IMR-90 (cell line): Measurements from ENCODE around the gene KRT78. TPM values are rescaled to one million over a fixed set of nuclear protein-coding genes. Genes with fewer than 3 reads are reported as not detected.

ENCODE experiments used
- ATAC-seq: fragments of 200-7000 bp; cut with Tn5 transposase; 2 replicates; pipeline ENCODE4 v1.9.1; 2020; ENCODE audit warnings: low read depth, mild to moderate bottlenecking, moderate library complexity
- BruUV-seq: library from RNA; stranded (reverse); fragments of 400-500 nt; replicated peaks from 2 replicates; lab custom pipeline; 2021; lab: Mats Ljungman, UMichigan
- CTCF ChIA-PET: fragments of 300-600 bp; formaldehyde crosslinking; extraction: SDS; loops from one replicate; lab custom pipeline; 2021; ENCODE audit warnings: antibody characterized with exemption; lab: Yijun Ruan, JAX
- POLR2A ChIA-PET: fragments of 300-600 bp; sonication (Branson Sonifier 250); formaldehyde crosslinking; loops from one replicate; lab custom pipeline; 2022; ENCODE audit warnings: antibody characterized with exemption; ENCODE audit not compliant: unreplicated experiment; lab: Charles Lee
- DNase-seq: peaks from one replicate; pipeline ENCODE4 v3.0.0; 2013
- H2AFZ ChIP-seq: replicated peaks from 2 replicates; pipeline ENCODE3; 2013; ENCODE audit warnings: low read length, mild to moderate bottlenecking; ENCODE audit not compliant: poor library complexity
- H2AK5ac ChIP-seq: 2 replicates; pipeline ENCODE4 v1.6.1; 2013; ENCODE audit warnings: low read depth, low read length, inconsistent platforms
- H2AK9ac ChIP-seq: replicated peaks from 2 replicates; pipeline ENCODE3; 2013; ENCODE audit warnings: mild to moderate bottlenecking, low read depth, low read length, moderate library complexity; ENCODE audit not compliant: poor library complexity
- H2BK120ac ChIP-seq: 2 replicates; pipeline ENCODE4 v1.6.1; 2013; ENCODE audit warnings: low read depth, low read length, inconsistent platforms
- H2BK15ac ChIP-seq: 3 replicates; pipeline ENCODE4 v1.6.1; 2013; ENCODE audit warnings: low read depth, low read length, inconsistent platforms
- H2BK20ac ChIP-seq: 2 replicates; pipeline ENCODE4 v1.6.1; 2013; ENCODE audit warnings: low read depth, mild to moderate bottlenecking, inconsistent platforms, low read length, moderate library complexity
- H2BK5ac ChIP-seq: 2 replicates; pipeline ENCODE4 v1.6.1; 2013; ENCODE audit warnings: mild to moderate bottlenecking, low read depth, low read length, inconsistent platforms; ENCODE audit not compliant: poor library complexity, severe bottlenecking
- H3K14ac ChIP-seq: replicated peaks from 2 replicates; pipeline ENCODE4 v1.6.1; 2013; ENCODE audit warnings: low read depth, low read length, inconsistent platforms
- H3K18ac ChIP-seq: 2 replicates; pipeline ENCODE4 v1.6.1; 2013; ENCODE audit warnings: low read depth, low read length, control low read depth
- H3K23ac ChIP-seq: 2 replicates; pipeline ENCODE4 v1.6.1; 2013; ENCODE audit warnings: low read depth, low read length, inconsistent platforms
- H3K27ac ChIP-seq: 2 replicates; pipeline ENCODE4 v1.5.1; 2013; ENCODE audit warnings: mild to moderate bottlenecking, control low read depth, low read length; ENCODE audit not compliant: insufficient read depth
- H3K27me3 ChIP-seq: 2 replicates; pipeline ENCODE4 v1.6.1; 2013; ENCODE audit warnings: low read length; ENCODE audit not compliant: control insufficient read depth, insufficient read depth
- H3K36me3 ChIP-seq: 2 replicates; pipeline ENCODE4 v1.6.1; 2013; ENCODE audit warnings: low read length, mixed read lengths; ENCODE audit not compliant: control insufficient read depth, insufficient read depth
- H3K4ac ChIP-seq: 2 replicates; pipeline ENCODE4 v1.6.1; 2013; ENCODE audit warnings: low read depth, low read length, inconsistent platforms
- H3K4me1 ChIP-seq: 2 replicates; pipeline ENCODE4 v1.6.1; 2013; ENCODE audit warnings: low read length, mixed read lengths; ENCODE audit not compliant: control insufficient read depth, insufficient read depth
- H3K4me2 ChIP-seq: 2 replicates; pipeline ENCODE4 v1.6.1; 2013; ENCODE audit warnings: low read depth, mild to moderate bottlenecking, control low read depth, low read length, moderate library complexity
- H3K4me3 ChIP-seq: 2 replicates; pipeline ENCODE4 v1.5.1; 2013; ENCODE audit warnings: low read depth, mild to moderate bottlenecking, control low read depth, low read length, moderate library complexity; ENCODE audit not compliant: insufficient read depth
- H3K56ac ChIP-seq: 2 replicates; pipeline ENCODE4 v1.6.1; 2013; ENCODE audit warnings: low read length, inconsistent platforms; ENCODE audit not compliant: insufficient read depth; ENCODE audit errors: extremely low read depth
- H3K79me1 ChIP-seq, 2 experiments: 2 replicates each; pipeline ENCODE4 v1.6.1; 2013; ENCODE audit warnings: low read length in 2 of 2, inconsistent platforms in 1 of 2, low read depth in 1 of 2
- H3K9ac ChIP-seq: 2 replicates; pipeline ENCODE4 v1.6.1; 2013; ENCODE audit warnings: low read depth, low read length, control low read depth
- H3K9me1 ChIP-seq: 2 replicates; pipeline ENCODE4 v1.6.1; 2013; ENCODE audit warnings: low read length, inconsistent platforms; ENCODE audit not compliant: insufficient read depth
- H3K9me3 ChIP-seq: 2 replicates; pipeline ENCODE4 v1.6.1; 2013; ENCODE audit warnings: low read length; ENCODE audit not compliant: control insufficient read depth, insufficient read depth
- H4K20me1 ChIP-seq: 2 replicates; pipeline ENCODE4 v1.6.1; 2013; ENCODE audit warnings: low read length, inconsistent platforms; ENCODE audit not compliant: insufficient read depth
- H4K5ac ChIP-seq: 2 replicates; pipeline ENCODE4 v1.6.1; 2013; ENCODE audit warnings: mild to moderate bottlenecking, low read depth, low read length, control low read depth
- H4K8ac ChIP-seq, 2 experiments: 2 replicates each; pipeline ENCODE4 v1.6.1; 2013; ENCODE audit warnings: low read depth in 2 of 2, low read length in 2 of 2, control low read depth in 1 of 2, inconsistent platforms in 1 of 2
- H4K91ac ChIP-seq: 2 replicates; pipeline ENCODE4 v1.6.1; 2013; ENCODE audit warnings: low read depth, low read length, inconsistent platforms; ENCODE audit not compliant: insufficient read depth
- BHLHE40 ChIP-seq: fragments of 150-350 bp; IDR thresholded peaks from 2 replicates; pipeline ENCODE4 v1.6.1; 2016; ENCODE audit warnings: mild to moderate bottlenecking, low read depth, low read length
- CEBPB ChIP-seq: IDR thresholded peaks from 2 replicates; pipeline ENCODE4 v1.6.1; 2012; ENCODE audit warnings: low read depth, low read length, improper control_type of control experiment
- FOS ChIP-seq: fragments of 150-350 bp; IDR thresholded peaks from 2 replicates; pipeline ENCODE4 v1.6.1; 2016; ENCODE audit warnings: low read depth, low read length
- MAZ ChIP-seq: IDR thresholded peaks from 2 replicates; pipeline ENCODE4 v1.6.1; 2012; ENCODE audit warnings: low read depth, mild to moderate bottlenecking, low read length, improper control_type of control experiment, moderate library complexity, borderline replicate concordance
- MXI1 ChIP-seq: IDR thresholded peaks from 2 replicates; pipeline ENCODE4 v1.6.1; 2012; ENCODE audit warnings: low read depth, mild to moderate bottlenecking, low read length, moderate library complexity, borderline replicate concordance
- POLR2A ChIP-seq: IDR thresholded peaks from 2 replicates; pipeline ENCODE4 v1.6.1; 2012; ENCODE audit warnings: mild to moderate bottlenecking, low read depth, low read length
- RAD21 ChIP-seq: IDR thresholded peaks from 2 replicates; pipeline ENCODE4 v1.6.1; 2012; ENCODE audit warnings: low read length, improper control_type of control experiment
- SMC3 ChIP-seq: fragments of 150-350 bp; IDR thresholded peaks from 2 replicates; pipeline ENCODE4 v1.6.1; 2016; ENCODE audit warnings: low read depth, mild to moderate bottlenecking, antibody characterized with exemption, low read length, moderate library complexity
- WGBS, 2 experiments: methylation state at CpG; one replicate each; pipeline versions ENCODE4 v1.1.5 to v1.1.7; 2013; ENCODE audit warnings: missing lambda C conversion rate in 2 of 2; ENCODE audit not compliant: insufficient read length in 1 of 2; ENCODE audit errors: extremely low coverage in 2 of 2; 5-methylcytosine and 5-hydroxymethylcytosine counted together
- dilution Hi-C: fragments of 300-500 bp; cut with HindIII; formaldehyde crosslinking; loops from one replicate; pipeline ENCODE4 v1.14.3; 2018; ENCODE audit warnings: low sequenced_read_pairs; ENCODE audit not compliant: unreplicated experiment
- in situ Hi-C: fragments of 300-500 bp; cut with MboI; formaldehyde crosslinking; loops from 3 replicates; pipeline ENCODE4 v1.14.3; 2019; ENCODE audit warnings: low sequenced_read_pairs, inconsistent platforms, mixed read lengths
- intact Hi-C: fragments of 100-400 bp; cut with micrococcal nuclease; formaldehyde crosslinking; loops from 2 replicates; pipeline ENCODE4 v1.10.0; 2022
- polyA plus RNA-seq, 3 experiments: library from polyadenylated mRNA; depleted of rRNA; stranded (reverse); fragments of >200 nt; gene quantifications; 2 replicates each; pipeline ENCODE4 v1.2.3, GENCODE V29; 2012; ENCODE audit warnings: low replicate concordance in 1 of 3
- total RNA-seq: library from RNA; depleted of rRNA; stranded (reverse); fragments of >200 nt; gene quantifications from 2 replicates; pipeline ENCODE4 v1.2.3, GENCODE V29; 2012
- TF ChIP-seq, protein P1 (sequence below): fragments of 150-350 bp; IDR thresholded peaks from 2 replicates; pipeline ENCODE4 v1.6.1; 2016; ENCODE audit warnings: low read depth, mild to moderate bottlenecking, low read length, moderate library complexity, borderline replicate concordance
- TF ChIP-seq, protein P2 (sequence below): fragments of 150-350 bp; IDR thresholded peaks from 2 replicates; pipeline ENCODE4 v1.6.1; 2017; ENCODE audit warnings: mild to moderate bottlenecking, antibody characterized with exemption, low read length, low read depth

KRT78 gene
- total and polyA plus RNA-seq, 2 of the 4 experiments (the other 2 are of a cell fraction), result not detected

DNA sequence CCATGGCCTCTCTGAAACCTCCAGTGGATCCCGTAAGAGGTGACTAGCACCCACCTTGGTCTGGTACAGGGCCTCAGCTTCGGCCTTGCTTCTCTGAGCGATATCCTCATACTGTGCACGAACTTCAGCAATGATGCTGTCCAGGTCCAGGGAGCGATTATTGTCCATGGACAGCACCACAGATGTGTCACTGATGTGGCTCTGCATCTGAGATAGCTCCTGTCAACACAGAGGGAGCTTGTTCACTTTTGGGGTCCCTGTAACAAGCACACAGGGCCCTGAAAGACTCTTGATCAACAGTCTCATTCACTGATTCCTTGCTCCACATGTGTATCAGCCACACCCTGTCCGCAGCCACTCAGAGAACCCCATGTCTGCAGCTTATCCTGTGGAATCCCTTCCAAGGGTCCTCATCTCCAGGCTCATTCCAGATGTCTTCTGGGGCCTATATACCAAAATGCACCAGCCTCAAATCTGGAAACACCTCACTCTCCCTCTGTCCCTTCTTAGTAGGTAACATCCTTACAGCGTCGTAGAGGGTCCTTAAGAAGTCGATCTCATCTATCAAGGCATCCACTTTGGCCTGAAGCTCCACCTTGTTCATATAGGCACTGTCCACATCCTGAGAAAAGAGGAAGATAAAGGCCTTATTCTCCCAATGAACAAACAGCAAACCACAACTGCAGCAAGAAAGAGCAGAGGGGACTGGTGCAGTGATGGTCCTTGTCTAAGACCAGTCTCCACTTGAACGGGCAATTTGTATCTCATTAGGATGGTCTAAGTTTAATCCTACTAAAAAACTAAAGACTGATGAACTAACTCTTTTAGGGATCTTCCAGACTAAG lies 56.4 kb downstream of the KRT78 start (continued):
- no peak for TF ChIP-seq SMC3

DNA sequence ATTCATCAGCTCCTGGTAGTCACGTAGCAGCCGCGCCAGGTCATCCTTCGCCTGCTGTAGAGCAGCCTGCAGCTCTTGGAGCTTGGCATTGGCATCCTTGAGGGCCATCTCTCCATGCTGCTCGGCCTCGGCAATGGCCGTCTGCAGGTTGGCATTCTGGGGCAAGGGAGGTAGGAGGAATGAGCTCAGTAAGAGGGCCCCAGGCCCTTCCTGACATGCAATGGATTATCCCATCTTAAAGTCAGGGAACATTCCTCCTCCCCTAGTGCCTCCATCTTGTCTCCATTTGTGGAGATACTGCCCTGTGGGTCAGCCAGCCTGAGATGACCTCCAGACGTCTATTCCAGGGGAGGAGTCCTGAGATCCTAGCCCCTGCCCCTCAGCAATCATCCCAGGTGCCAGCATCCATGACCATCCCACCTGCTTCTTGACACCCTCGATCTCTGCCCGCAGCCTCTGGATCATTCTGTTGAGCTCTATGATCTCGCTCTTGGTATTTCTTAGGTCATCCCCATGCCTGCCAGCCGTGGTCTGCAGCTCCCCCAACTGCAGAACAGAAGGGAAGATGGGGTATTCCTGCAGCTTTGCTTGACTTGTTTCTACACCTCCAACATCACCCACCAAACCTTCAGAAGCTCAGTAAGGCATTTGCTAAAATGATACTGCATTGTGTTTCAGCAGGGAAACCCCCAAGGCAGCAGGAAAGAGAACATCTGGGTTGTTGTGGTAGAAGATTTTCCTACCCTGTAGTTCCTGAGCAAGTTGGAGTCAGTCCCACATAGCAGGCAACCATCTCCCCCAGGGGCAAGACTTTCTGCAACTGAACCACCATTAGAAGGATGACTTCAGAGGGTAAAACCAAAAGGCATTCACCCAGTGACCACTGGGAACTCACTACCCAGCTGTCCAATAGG lies 57.3 kb downstream of the KRT78 start:
- H3K4me1 ChIP-seq, result no peaks in the 10 kb centered on the region
- H3K36me3 ChIP-seq, result no peaks in the 10 kb centered on the region
- no peaks in the 10 kb centered on the region for H3K9me1 ChIP-seq
- DNase-seq, result no peak
- no TSS peak for BruUV-seq
- no peaks in the 10 kb centered on the region for H3K79me1 ChIP-seq
- H3K4ac ChIP-seq, result no peak overlapping the region
- no peaks in the 10 kb centered on the region for H3K9me3 ChIP-seq
- no peak overlapping the region for H2BK15ac ChIP-seq
- H3K27ac ChIP-seq, result no peak overlapping the region
- CTCF ChIA-PET, result no interaction called here
- no peak overlapping the region for H3K4me2 ChIP-seq
- dilution Hi-C loops (no loop called here), intact Hi-C loops (no loop called here), in situ Hi-C loops (no loop called here)
- no peak overlapping the region for H4K8ac ChIP-seq
- H2AFZ ChIP-seq, result no peak overlapping the region
- H3K9ac ChIP-seq, result no peak overlapping the region
- H3K18ac ChIP-seq, result no peak overlapping the region
- no peak for ATAC-seq
- no peak overlapping the region for H2BK5ac ChIP-seq
- no peak overlapping the region for H3K56ac ChIP-seq
- H3K23ac ChIP-seq, result no peak overlapping the region
- no peaks in the 10 kb centered on the region for H4K20me1 ChIP-seq
- H4K91ac ChIP-seq, result no peak overlapping the region
- no peak overlapping the region for H3K14ac ChIP-seq
- no peak overlapping the region for H2AK5ac ChIP-seq
- no peak overlapping the region for H2AK9ac ChIP-seq
- no peak overlapping the region for H4K5ac ChIP-seq
- POLR2A ChIA-PET, result no interaction called here
- no peak overlapping the region for H2BK120ac ChIP-seq
- H2BK20ac ChIP-seq, result no peak overlapping the region
- peaks cover 42% of the 10 kb centered on the region for H3K27me3 ChIP-seq
- no peak overlapping the region for H3K4me3 ChIP-seq
- 97% methylated on average over 4 of the region's 12 CpGs; no CpG with 5 or more reads in 1 of the 2 experiments for WGBS, 2 experiments
- TF ChIP-seq POLR2A (no peak), MAZ (no peak), CEBPB (no peak), FOS (no peak), SMC3 (no peak), RAD21 (no peak), MXI1 (no peak), BHLHE40 (no peak)
- TF ChIP-seq, protein P1, sequence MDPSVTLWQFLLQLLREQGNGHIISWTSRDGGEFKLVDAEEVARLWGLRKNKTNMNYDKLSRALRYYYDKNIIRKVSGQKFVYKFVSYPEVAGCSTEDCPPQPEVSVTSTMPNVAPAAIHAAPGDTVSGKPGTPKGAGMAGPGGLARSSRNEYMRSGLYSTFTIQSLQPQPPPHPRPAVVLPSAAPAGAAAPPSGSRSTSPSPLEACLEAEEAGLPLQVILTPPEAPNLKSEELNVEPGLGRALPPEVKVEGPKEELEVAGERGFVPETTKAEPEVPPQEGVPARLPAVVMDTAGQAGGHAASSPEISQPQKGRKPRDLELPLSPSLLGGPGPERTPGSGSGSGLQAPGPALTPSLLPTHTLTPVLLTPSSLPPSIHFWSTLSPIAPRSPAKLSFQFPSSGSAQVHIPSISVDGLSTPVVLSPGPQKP, result no peak
- TF ChIP-seq, protein P2, sequence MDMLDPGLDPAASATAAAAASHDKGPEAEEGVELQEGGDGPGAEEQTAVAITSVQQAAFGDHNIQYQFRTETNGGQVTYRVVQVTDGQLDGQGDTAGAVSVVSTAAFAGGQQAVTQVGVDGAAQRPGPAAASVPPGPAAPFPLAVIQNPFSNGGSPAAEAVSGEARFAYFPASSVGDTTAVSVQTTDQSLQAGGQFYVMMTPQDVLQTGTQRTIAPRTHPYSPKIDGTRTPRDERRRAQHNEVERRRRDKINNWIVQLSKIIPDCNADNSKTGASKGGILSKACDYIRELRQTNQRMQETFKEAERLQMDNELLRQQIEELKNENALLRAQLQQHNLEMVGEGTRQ, result no peak
